ENCODE results near the gene ORM1.

ORM1 gene

GRCh38 chr9:114288193-114289091 is 34.5 kb upstream of the ORM1 start:
- Histone ChIP-seq H3K27me3 (ENCODE audit: control insufficient read depth in 1 of 2, insufficient read depth in 2 of 2, low read length in 2 of 2) (no peaks in the 10 kb centered on the region), H3K4me1 (ENCODE audit: control insufficient read depth, insufficient read depth, low read length) (peaks cover 15% of the 10 kb centered on the region), H3K9me3 (ENCODE audit: control insufficient read depth in 2 of 2, low read length in 2 of 2) (no peaks in the 10 kb centered on the region), H3K27ac (ENCODE audit: low read length) (no peak overlapping the region), H3K9ac (ENCODE audit: low read length in 2 of 2) (no peak overlapping the region), H3K36me3 (ENCODE audit: control insufficient read depth in 2 of 2, insufficient read depth in 2 of 2, low read length in 2 of 2) (peaks cover 0 to 3% of the 10 kb centered on the region in 2 donors), H3K4me3 (ENCODE audit: low read length in 2 of 2) (no peak overlapping the region)

GRCh38 chr9:114289106-114289505 is 33.8 kb upstream of the ORM1 start:
- H3K4me1 ChIP-seq (ENCODE audit: control insufficient read depth, insufficient read depth, low read length): peaks cover 15% of the 10 kb centered on the region
- no peak overlapping the region for H3K9ac ChIP-seq (ENCODE audit: low read length in 2 of 2)
- no peak overlapping the region for H3K4me3 ChIP-seq (ENCODE audit: low read length in 2 of 2)
- H3K36me3 ChIP-seq (ENCODE audit: control insufficient read depth in 2 of 2, insufficient read depth in 2 of 2, low read length in 2 of 2): peaks cover 0 to 3% of the 10 kb centered on the region in 2 donors
- H3K27me3 ChIP-seq (ENCODE audit: control insufficient read depth in 1 of 2, insufficient read depth in 2 of 2, low read length in 2 of 2): no peaks in the 10 kb centered on the region
- no peaks in the 10 kb centered on the region for H3K9me3 ChIP-seq (ENCODE audit: control insufficient read depth in 2 of 2, low read length in 2 of 2)
- no peak overlapping the region for H3K27ac ChIP-seq (ENCODE audit: low read length)

GRCh38 chr9:114289571-114290481 is 33.1 kb upstream of the ORM1 start:
- Histone ChIP-seq H3K27me3 (ENCODE audit: control insufficient read depth in 1 of 2, insufficient read depth in 2 of 2, low read length in 2 of 2) (no peaks in the 10 kb centered on the region), H3K9me3 (ENCODE audit: control insufficient read depth in 2 of 2, low read length in 2 of 2) (peaks cover 0 to 4% of the 10 kb centered on the region in 2 donors), H3K4me3 (ENCODE audit: low read length in 2 of 2) (no peak overlapping the region), H3K4me1 (ENCODE audit: control insufficient read depth, insufficient read depth, low read length) (peaks cover 15% of the 10 kb centered on the region), H3K27ac (ENCODE audit: low read length) (no peak overlapping the region), H3K9ac (ENCODE audit: low read length in 2 of 2) (no peak overlapping the region), H3K36me3 (ENCODE audit: control insufficient read depth in 2 of 2, insufficient read depth in 2 of 2, low read length in 2 of 2) (peaks cover 2 to 7% of the 10 kb centered on the region in 2 donors)

GRCh38 chr9:114290561-114290986 is 32.3 kb upstream of the ORM1 start:
- H3K4me3 ChIP-seq (ENCODE audit: low read length in 2 of 2): no peak overlapping the region
- H3K4me1 ChIP-seq (ENCODE audit: control insufficient read depth, insufficient read depth, low read length): peaks cover 12% of the 10 kb centered on the region
- H3K27me3 ChIP-seq (ENCODE audit: control insufficient read depth in 1 of 2, insufficient read depth in 2 of 2, low read length in 2 of 2): no peaks in the 10 kb centered on the region
- no peak overlapping the region for H3K27ac ChIP-seq (ENCODE audit: low read length)
- H3K9me3 ChIP-seq (ENCODE audit: control insufficient read depth in 2 of 2, low read length in 2 of 2): peaks cover 0 to 4% of the 10 kb centered on the region in 2 donors
- H3K9ac ChIP-seq (ENCODE audit: low read length in 2 of 2): no peak overlapping the region
- peaks cover 7 to 8% of the 10 kb centered on the region in 2 donors for H3K36me3 ChIP-seq (ENCODE audit: control insufficient read depth in 2 of 2, insufficient read depth in 2 of 2, low read length in 2 of 2)

- no peak overlapping the region for H3K27ac ChIP-seq (ENCODE audit: low read length)
- H3K4me3 ChIP-seq (ENCODE audit: low read length in 2 of 2): no peak overlapping the region
- peaks cover 12% of the 10 kb centered on the region for H3K4me1 ChIP-seq (ENCODE audit: control insufficient read depth, insufficient read depth, low read length)
- no peak overlapping the region for H3K9ac ChIP-seq (ENCODE audit: low read length in 2 of 2)
- H3K36me3 ChIP-seq (ENCODE audit: control insufficient read depth in 2 of 2, insufficient read depth in 2 of 2, low read length in 2 of 2): peaks cover 7 to 8% of the 10 kb centered on the region in 2 donors
- peaks cover 0 to 4% of the 10 kb centered on the region in 2 donors for H3K9me3 ChIP-seq (ENCODE audit: control insufficient read depth in 2 of 2, low read length in 2 of 2)
- no peaks in the 10 kb centered on the region for H3K27me3 ChIP-seq (ENCODE audit: control insufficient read depth in 1 of 2, insufficient read depth in 2 of 2, low read length in 2 of 2)
Observed at GRCh38 chr9:114291064-114291474, 31.8 kb upstream of the ORM1 start.

- Histone ChIP-seq H3K27me3 (ENCODE audit: control insufficient read depth in 1 of 2, insufficient read depth in 2 of 2, low read length in 2 of 2) (no peaks in the 10 kb centered on the region), H3K9ac (ENCODE audit: low read length in 2 of 2) (no peak overlapping the region), H3K4me1 (ENCODE audit: control insufficient read depth, insufficient read depth, low read length) (peaks cover 12% of the 10 kb centered on the region), H3K9me3 (ENCODE audit: control insufficient read depth in 2 of 2, low read length in 2 of 2) (peaks cover 0 to 7% of the 10 kb centered on the region in 2 donors), H3K36me3 (ENCODE audit: control insufficient read depth in 2 of 2, insufficient read depth in 2 of 2, low read length in 2 of 2) (peaks cover 7 to 12% of the 10 kb centered on the region in 2 donors), H3K4me3 (ENCODE audit: low read length in 2 of 2) (no peak overlapping the region), H3K27ac (ENCODE audit: low read length) (no peak overlapping the region)
Observed at GRCh38 chr9:114291886-114292590, 30.9 kb upstream of the ORM1 start.

- H3K9ac ChIP-seq (ENCODE audit: low read length in 2 of 2): no peak overlapping the region
- no peak overlapping the region for H3K27ac ChIP-seq (ENCODE audit: low read length)
- H3K36me3 ChIP-seq (ENCODE audit: control insufficient read depth in 2 of 2, insufficient read depth in 2 of 2, low read length in 2 of 2): peaks cover 8 to 12% of the 10 kb centered on the region in 2 donors
- no peak overlapping the region for H3K4me3 ChIP-seq (ENCODE audit: low read length in 2 of 2)
- no peaks in the 10 kb centered on the region for H3K4me1 ChIP-seq (ENCODE audit: control insufficient read depth, insufficient read depth, low read length)
- H3K9me3 ChIP-seq (ENCODE audit: control insufficient read depth in 2 of 2, low read length in 2 of 2): peaks cover 0 to 7% of the 10 kb centered on the region in 2 donors
- H3K27me3 ChIP-seq (ENCODE audit: control insufficient read depth in 1 of 2, insufficient read depth in 2 of 2, low read length in 2 of 2): no peaks in the 10 kb centered on the region
Observed at GRCh38 chr9:114294664-114295063, 28.2 kb upstream of the ORM1 start.

- H3K27ac ChIP-seq (ENCODE audit: low read length): no peak overlapping the region
- H3K4me1 ChIP-seq (ENCODE audit: control insufficient read depth, insufficient read depth, low read length): no peaks in the 10 kb centered on the region
- H3K36me3 ChIP-seq (ENCODE audit: control insufficient read depth in 2 of 2, insufficient read depth in 2 of 2, low read length in 2 of 2): peaks cover 11 to 12% of the 10 kb centered on the region in 2 donors
- no peak overlapping the region for H3K9ac ChIP-seq (ENCODE audit: low read length in 2 of 2)
- H3K27me3 ChIP-seq (ENCODE audit: control insufficient read depth in 1 of 2, insufficient read depth in 2 of 2, low read length in 2 of 2): no peaks in the 10 kb centered on the region
- peaks cover 0 to 7% of the 10 kb centered on the region in 2 donors for H3K9me3 ChIP-seq (ENCODE audit: control insufficient read depth in 2 of 2, low read length in 2 of 2)
- H3K4me3 ChIP-seq (ENCODE audit: low read length in 2 of 2): no peak overlapping the region
Observed at GRCh38 chr9:114296338-114296737, 26.6 kb upstream of the ORM1 start.

- no peaks in the 10 kb centered on the region for H3K4me1 ChIP-seq (ENCODE audit: control insufficient read depth, insufficient read depth, low read length)
- no peak overlapping the region for H3K4me3 ChIP-seq (ENCODE audit: low read length in 2 of 2)
- no peak overlapping the region for H3K27ac ChIP-seq (ENCODE audit: low read length)
- peaks cover 7 to 12% of the 10 kb centered on the region in 2 donors for H3K36me3 ChIP-seq (ENCODE audit: control insufficient read depth in 2 of 2, insufficient read depth in 2 of 2, low read length in 2 of 2)
- no peaks in the 10 kb centered on the region for H3K27me3 ChIP-seq (ENCODE audit: control insufficient read depth in 1 of 2, insufficient read depth in 2 of 2, low read length in 2 of 2)
- peaks cover 0 to 6% of the 10 kb centered on the region in 2 donors for H3K9me3 ChIP-seq (ENCODE audit: control insufficient read depth in 2 of 2, low read length in 2 of 2)
- no peak overlapping the region for H3K9ac ChIP-seq (ENCODE audit: low read length in 2 of 2)
Observed at GRCh38 chr9:114299286-114300152, 23.4 kb upstream of the ORM1 start.
